ENCODE results near the gene NKD1. TPM values are rescaled to one million over a fixed set of nuclear protein-coding genes. Genes with fewer than 3 reads are reported as not detected.

NKD1 gene
- total RNA-seq, 4 donors from 2014 or later = 1.8 to 9.1 (median 2.6) TPM

DNA sequence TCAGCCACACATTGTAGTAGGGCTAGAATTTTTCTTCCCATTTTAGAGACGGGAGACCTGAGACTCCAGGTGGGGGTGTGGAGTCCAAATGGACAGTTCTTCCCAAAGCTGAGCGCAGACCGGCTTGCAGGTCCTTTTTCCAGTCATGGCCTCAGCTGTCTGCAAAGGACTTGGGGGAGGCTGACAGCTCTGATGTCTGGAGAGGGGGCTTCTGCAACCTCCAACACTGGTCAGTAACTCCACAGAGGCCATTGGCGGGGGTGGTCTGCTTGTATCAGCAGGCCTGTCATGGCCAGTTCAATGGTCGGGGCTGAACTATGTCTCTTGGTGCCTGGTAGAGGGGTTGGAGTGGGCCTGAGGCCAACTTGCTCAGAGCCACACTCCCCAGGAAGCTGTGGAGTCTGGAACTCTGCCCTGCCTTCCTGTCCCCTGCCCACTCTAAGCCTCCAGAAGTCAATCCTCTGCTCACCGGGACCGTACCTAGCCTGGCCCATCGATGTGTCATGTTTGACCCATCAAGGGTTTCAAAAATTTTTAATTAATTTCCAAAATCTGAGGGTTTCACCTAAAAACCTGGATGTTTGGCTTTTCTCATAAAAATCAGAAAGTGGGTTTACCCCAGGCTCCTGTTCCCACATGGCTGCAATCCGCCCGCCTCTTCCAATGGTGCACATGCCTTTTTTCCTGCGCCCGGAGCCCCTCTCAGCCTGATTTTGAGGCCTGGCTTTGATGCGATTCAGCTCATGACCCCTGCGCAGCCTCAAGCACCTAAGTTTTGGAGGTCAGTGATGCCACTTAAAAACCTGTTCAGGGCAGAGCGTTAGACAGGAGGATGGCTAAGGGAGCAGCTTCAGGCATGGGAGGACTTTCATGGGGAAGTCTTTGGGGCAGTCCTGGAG is 93.0 kb downstream of the NKD1 start:
- no peaks in the 10 kb centered on the region for H3K9me3 ChIP-seq
- H3K4me3 ChIP-seq = no peak overlapping the region
- 87% methylated on average over 15 of the region's 15 CpGs for WGBS
- DNase-seq (ENCODE audit: low spot score in 2 of 2) = no peak
- H3K27ac ChIP-seq = no peak overlapping the region
- no peaks in the 10 kb centered on the region for H3K36me3 ChIP-seq
- no peak for TF ChIP-seq EP300 (IDR thresholded peaks at IDR 0.05)
- no peak for TF ChIP-seq POLR2A (IDR thresholded peaks at IDR 0.05)
- no peak for TF ChIP-seq POLR2AphosphoS5 (IDR thresholded peaks at IDR 0.05)
- TF ChIP-seq CTCF (IDR thresholded peaks at IDR 0.05) = no peak
- no peaks in the 10 kb centered on the region for H3K4me1 ChIP-seq
- no peaks in the 10 kb centered on the region for H3K27me3 ChIP-seq

- Histone ChIP-seq H3K4me1 (no peaks in the 10 kb centered on the region), H3K27ac (no peak overlapping the region), H3K36me3 (no peaks in the 10 kb centered on the region), H3K4me3 (no peak overlapping the region), H3K9me3 (no peaks in the 10 kb centered on the region), H3K27me3 (no peaks in the 10 kb centered on the region)
- TF ChIP-seq POLR2A (IDR thresholded peaks at IDR 0.05) (no peak), EP300 (IDR thresholded peaks at IDR 0.05) (no peak), CTCF (IDR thresholded peaks at IDR 0.05) (no peak), POLR2AphosphoS5 (IDR thresholded peaks at IDR 0.05) (no peak)
- no peak for DNase-seq (ENCODE audit: low spot score in 2 of 2)
- 86% methylated on average over 4 of the region's 4 CpGs for WGBS
These were observed 93.6 kb downstream of the NKD1 start for GRCh38 chr16:50641818-50642187.

DNA sequence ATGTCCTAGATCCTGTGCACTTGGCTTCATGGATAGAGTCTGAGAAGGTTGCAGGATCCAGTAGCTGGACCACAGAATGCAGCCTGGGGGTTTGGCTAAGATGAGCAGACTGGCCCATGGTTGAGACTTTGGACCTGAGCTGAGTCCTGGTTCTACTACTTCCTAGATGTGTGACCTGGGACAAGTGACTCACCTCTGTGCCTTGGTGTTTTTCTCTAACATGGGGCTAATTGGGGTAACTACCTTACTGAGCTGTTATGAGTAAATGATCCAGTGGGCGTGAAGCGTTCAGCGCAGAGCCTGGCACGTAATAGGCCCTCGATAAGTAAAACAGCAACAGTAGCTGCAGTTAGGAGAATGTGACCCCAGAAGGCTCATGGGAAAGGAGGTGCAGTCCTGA is 94.2 kb downstream of the NKD1 start:
- 93% methylated on average over 5 of the region's 5 CpGs for WGBS
- no peak overlapping the region for H3K4me3 ChIP-seq
- no peak for DNase-seq (ENCODE audit: low spot score in 2 of 2)
- TF ChIP-seq POLR2AphosphoS5 (IDR thresholded peaks at IDR 0.05) = no peak
- TF ChIP-seq CTCF (IDR thresholded peaks at IDR 0.05) = no peak
- TF ChIP-seq POLR2A (IDR thresholded peaks at IDR 0.05) = no peak
- TF ChIP-seq EP300 (IDR thresholded peaks at IDR 0.05) = no peak
- H3K27ac ChIP-seq = no peak overlapping the region
- no peaks in the 10 kb centered on the region for H3K4me1 ChIP-seq
- no peaks in the 10 kb centered on the region for H3K27me3 ChIP-seq
- H3K9me3 ChIP-seq = no peaks in the 10 kb centered on the region
- H3K36me3 ChIP-seq = no peaks in the 10 kb centered on the region

DNA sequence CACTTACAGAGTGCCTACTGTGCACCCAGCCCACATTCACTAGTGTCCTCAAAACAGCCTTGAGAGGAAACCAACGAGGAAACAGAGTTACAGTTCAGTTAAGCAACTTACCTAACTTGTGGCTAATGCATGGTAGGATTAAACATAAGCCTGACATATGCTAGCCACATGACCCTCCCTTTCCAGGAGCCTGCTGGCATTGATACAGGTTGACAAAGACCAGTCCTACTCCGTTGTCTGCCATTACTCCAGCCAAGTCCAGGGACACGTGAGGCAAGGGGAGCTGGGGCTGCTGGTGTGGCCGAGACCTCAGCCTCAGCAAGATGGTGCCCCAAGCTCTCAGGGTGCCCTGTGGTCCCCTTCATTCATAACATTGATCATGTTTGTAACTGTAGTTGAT is 95.0 kb downstream of the NKD1 start:
- TF ChIP-seq POLR2AphosphoS5 (IDR thresholded peaks at IDR 0.05) = no peak
- no peak for TF ChIP-seq POLR2A (IDR thresholded peaks at IDR 0.05)
- no peak for TF ChIP-seq CTCF (IDR thresholded peaks at IDR 0.05)
- no peak for TF ChIP-seq EP300 (IDR thresholded peaks at IDR 0.05)
- DNase-seq (ENCODE audit: low spot score in 2 of 2) = no peak
- Histone ChIP-seq H3K4me3 (no peak overlapping the region), H3K27ac (no peak overlapping the region), H3K27me3 (no peaks in the 10 kb centered on the region), H3K36me3 (no peaks in the 10 kb centered on the region), H3K9me3 (no peaks in the 10 kb centered on the region), H3K4me1 (no peaks in the 10 kb centered on the region)
- WGBS = 78% methylated on average over 4 of the region's 4 CpGs

- no peak overlapping the region for H3K27ac ChIP-seq
- H3K9me3 ChIP-seq = no peaks in the 10 kb centered on the region
- no peak for TF ChIP-seq CTCF (IDR thresholded peaks at IDR 0.05)
- no peak for TF ChIP-seq POLR2AphosphoS5 (IDR thresholded peaks at IDR 0.05)
- no peak for TF ChIP-seq EP300 (IDR thresholded peaks at IDR 0.05)
- TF ChIP-seq POLR2A (IDR thresholded peaks at IDR 0.05) = no peak
- H3K4me3 ChIP-seq = no peak overlapping the region
- DNase-seq (ENCODE audit: low spot score in 2 of 2) = no peak
- H3K27me3 ChIP-seq = no peaks in the 10 kb centered on the region
- 91% methylated on average over 5 of the region's 5 CpGs for WGBS
- no peaks in the 10 kb centered on the region for H3K4me1 ChIP-seq
- no peaks in the 10 kb centered on the region for H3K36me3 ChIP-seq
These were observed 96.0 kb downstream of the NKD1 start for GRCh38 chr16:50644245-50644644.
